HEK293 (cell line): ENCODE measurements around the gene CD81.

Source experiments
- CTCF ChIA-PET: fragments of 350-600 bp; formaldehyde crosslinking; extraction: SDS; loops from one replicate; lab custom pipeline; 2021; ENCODE audit warnings: antibody characterized with exemption; lab: Yijun Ruan, JAX
- POLR2A ChIA-PET: fragments of 300-600 bp; formaldehyde crosslinking; extraction: SDS; loops from one replicate; lab custom pipeline; 2020; ENCODE audit warnings: antibody characterized with exemption, inconsistent platforms; lab: Yijun Ruan, JAX
- H3K27ac ChIP-seq: fragments of 200-500 bp; sonication (Bioruptor generic); 2 replicates; pipeline ENCODE4 v1.5.1; 2014; ENCODE audit warnings: low read depth, low read length, control low read depth, inconsistent platforms; ENCODE audit errors: extremely low read depth
- H3K36me3 ChIP-seq, 2 experiments: fragments of 200-500 bp in 1 of 2; sonication (Bioruptor generic) in 1 of 2; 1 replicate in 1 of 2; 2 replicates in 1 of 2; pipeline ENCODE4 v1.5.1; 2014 to 2017; ENCODE audit warnings: inconsistent platforms in 2 of 2, low read length in 2 of 2; ENCODE audit not compliant: control insufficient read depth in 2 of 2, insufficient read depth in 1 of 2
- H3K4me1 ChIP-seq: fragments of 200-500 bp; sonication (Bioruptor generic); 2 replicates; pipeline ENCODE4 v1.5.1; 2014; ENCODE audit warnings: mild to moderate bottlenecking, low read length, inconsistent platforms; ENCODE audit not compliant: control insufficient read depth, insufficient read depth
- H3K4me3 ChIP-seq: 2 replicates; pipeline ENCODE4 v1.5.1; 2011; ENCODE audit warnings: low read depth, mild to moderate bottlenecking, control low read depth, low read length, moderate library complexity
- H3K9me3 ChIP-seq: fragments of 200-500 bp; sonication (Bioruptor generic); 2 replicates; pipeline ENCODE4 v1.5.1; 2014; ENCODE audit warnings: low read depth, low read length, inconsistent platforms; ENCODE audit not compliant: control insufficient read depth, insufficient read depth
- MEIS1 ChIP-seq: sonication (generic); formaldehyde crosslinking; IDR thresholded peaks from 2 replicates; pipeline ENCODE4 v1.8.1; 2022; ENCODE audit warnings: missing genetic modification reagents, mild to moderate bottlenecking, borderline replicate concordance
- TCF7L2 ChIP-seq: IDR thresholded peaks from 2 replicates; pipeline ENCODE4 v1.6.1; 2011; ENCODE audit warnings: low read depth, mild to moderate bottlenecking, inconsistent platforms, low read length, moderate library complexity, borderline replicate concordance
- ZBTB20 ChIP-seq: fragments of 450-650 bp; formaldehyde crosslinking; IDR thresholded peaks from 2 replicates; pipeline ENCODE4 v1.5.1; 2016; ENCODE audit warnings: missing biosample characterization, missing genetic modification characterization
- ZIC2 ChIP-seq: fragments of 450-650 bp; formaldehyde crosslinking; IDR thresholded peaks from 2 replicates; pipeline ENCODE4 v1.5.1; 2016; ENCODE audit warnings: missing biosample characterization, missing genetic modification characterization
- ZNF140 ChIP-seq: fragments of 450-650 bp; formaldehyde crosslinking; IDR thresholded peaks from 2 replicates; pipeline ENCODE4 v1.5.1; 2016; ENCODE audit warnings: missing biosample characterization, missing genetic modification characterization
- ZNF155 ChIP-seq: fragments of 450-650 bp; formaldehyde crosslinking; IDR thresholded peaks from 2 replicates; pipeline ENCODE4 v1.5.1; 2016; ENCODE audit warnings: missing biosample characterization, missing genetic modification characterization
- ZNF16 ChIP-seq: fragments of 450-650 bp; formaldehyde crosslinking; IDR thresholded peaks from 2 replicates; pipeline ENCODE4 v1.5.1; 2016; ENCODE audit warnings: low read depth, missing biosample characterization, missing genetic modification characterization
- ZNF174 ChIP-seq: fragments of 450-650 bp; formaldehyde crosslinking; IDR thresholded peaks from 2 replicates; pipeline ENCODE4 v1.5.0; 2017; ENCODE audit warnings: missing biosample characterization, mild to moderate bottlenecking, missing genetic modification characterization
- ZNF184 ChIP-seq: fragments of 450-650 bp; IDR thresholded peaks from 2 replicates; pipeline ENCODE4 v1.5.1; 2018; ENCODE audit warnings: missing biosample characterization, mild to moderate bottlenecking, missing genetic modification characterization
- ZNF248 ChIP-seq: fragments of 450-650 bp; formaldehyde crosslinking; IDR thresholded peaks from 2 replicates; pipeline ENCODE4 v1.5.1; 2017; ENCODE audit warnings: missing biosample characterization, missing genetic modification characterization
- ZNF514 ChIP-seq: fragments of 450-650 bp; formaldehyde crosslinking; IDR thresholded peaks from 2 replicates; pipeline ENCODE4 v1.5.1; 2016; ENCODE audit warnings: missing biosample characterization, missing genetic modification characterization
- ZNF530 ChIP-seq: fragments of 450-650 bp; formaldehyde crosslinking; IDR thresholded peaks from 2 replicates; pipeline ENCODE4 v1.5.1; 2016; ENCODE audit warnings: low read depth, missing biosample characterization, missing genetic modification characterization
- ZNF585B ChIP-seq: fragments of 450-650 bp; formaldehyde crosslinking; IDR thresholded peaks from 2 replicates; pipeline ENCODE4 v1.5.1; 2016; ENCODE audit warnings: missing biosample characterization, missing genetic modification characterization
- ZXDB ChIP-seq: fragments of 450-650 bp; formaldehyde crosslinking; IDR thresholded peaks from 2 replicates; pipeline ENCODE4 v1.5.1; 2016; ENCODE audit warnings: missing biosample characterization, missing genetic modification characterization
- TF ChIP-seq, protein P1 (sequence below): fragments of 450-650 bp; formaldehyde crosslinking; IDR thresholded peaks from 2 replicates; pipeline ENCODE4 v1.5.1; 2016; ENCODE audit warnings: missing biosample characterization, missing genetic modification characterization, borderline replicate concordance
- TF ChIP-seq, protein P2 (sequence below): fragments of 450-650 bp; formaldehyde crosslinking; IDR thresholded peaks from 2 replicates; pipeline ENCODE4 v1.5.1; 2016; ENCODE audit warnings: missing biosample characterization, missing genetic modification characterization
- TF ChIP-seq, protein P3 (sequence below): fragments of 450-650 bp; formaldehyde crosslinking; IDR thresholded peaks from 2 replicates; pipeline ENCODE4 v1.5.1; 2016; ENCODE audit warnings: missing biosample characterization, missing genetic modification characterization

Gene CD81

DNA sequence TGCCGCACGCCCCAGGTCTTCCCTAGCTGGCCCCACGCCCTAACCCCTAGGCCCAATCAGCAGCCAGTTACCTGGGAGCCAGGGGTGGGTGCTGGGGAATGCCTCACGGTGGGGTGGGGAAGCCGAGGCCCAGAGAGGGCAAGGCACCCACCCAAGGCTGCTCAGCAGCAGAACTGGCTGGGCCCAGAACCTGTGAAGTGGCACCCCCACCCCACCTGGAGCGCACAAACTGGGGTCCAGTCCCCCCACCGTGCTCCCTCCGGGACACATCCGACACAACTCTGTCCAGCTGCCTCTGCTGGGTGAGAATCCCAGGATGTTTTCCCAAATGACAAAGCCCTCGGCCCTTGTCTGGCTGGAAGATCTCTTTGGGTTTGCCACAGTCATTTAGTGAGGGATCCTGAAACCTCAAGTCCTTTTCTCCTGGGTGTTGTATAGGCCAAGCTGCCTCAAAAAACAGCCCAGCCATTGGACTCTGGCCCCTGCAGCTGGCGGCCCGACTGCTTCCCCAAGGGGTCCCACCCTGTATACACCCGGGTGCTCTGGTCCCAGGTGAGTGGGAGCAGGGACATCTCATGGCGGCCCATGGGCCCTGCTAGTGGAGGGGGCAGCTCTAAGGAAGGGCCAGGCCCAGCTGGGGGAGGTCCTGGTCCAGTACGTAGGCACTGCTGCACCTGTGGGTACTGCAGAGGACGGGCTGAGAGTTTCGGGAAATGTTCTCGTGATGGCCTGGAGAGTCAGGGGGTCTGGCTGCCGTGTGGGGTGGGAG is 44.3 kb downstream of the CD81 start:
- Histone ChIP-seq H3K27ac (no peak overlapping the region), H3K36me3 (no peaks in the 10 kb centered on the region), H3K4me3 (no peak overlapping the region), H3K4me1 (no peaks in the 10 kb centered on the region), H3K9me3 (no peaks in the 10 kb centered on the region)
- POLR2A ChIA-PET, result interaction anchor here (1.5 to 2.2 kb wide), 2 partner anchors 45 to 116 kb away, joined by 5 to 19 read pairs; no protein-coding TSS in a partner anchor
- CTCF ChIA-PET, result interaction anchor here (0.5 to 11.2 kb wide), 45 partner anchors 10 to 721 kb away, joined by 3 to 297 read pairs (median 5); partner anchors contain the start of genes C11orf21, CD81, TSPAN32 and TSSC4
- TF ChIP-seq, protein P1, sequence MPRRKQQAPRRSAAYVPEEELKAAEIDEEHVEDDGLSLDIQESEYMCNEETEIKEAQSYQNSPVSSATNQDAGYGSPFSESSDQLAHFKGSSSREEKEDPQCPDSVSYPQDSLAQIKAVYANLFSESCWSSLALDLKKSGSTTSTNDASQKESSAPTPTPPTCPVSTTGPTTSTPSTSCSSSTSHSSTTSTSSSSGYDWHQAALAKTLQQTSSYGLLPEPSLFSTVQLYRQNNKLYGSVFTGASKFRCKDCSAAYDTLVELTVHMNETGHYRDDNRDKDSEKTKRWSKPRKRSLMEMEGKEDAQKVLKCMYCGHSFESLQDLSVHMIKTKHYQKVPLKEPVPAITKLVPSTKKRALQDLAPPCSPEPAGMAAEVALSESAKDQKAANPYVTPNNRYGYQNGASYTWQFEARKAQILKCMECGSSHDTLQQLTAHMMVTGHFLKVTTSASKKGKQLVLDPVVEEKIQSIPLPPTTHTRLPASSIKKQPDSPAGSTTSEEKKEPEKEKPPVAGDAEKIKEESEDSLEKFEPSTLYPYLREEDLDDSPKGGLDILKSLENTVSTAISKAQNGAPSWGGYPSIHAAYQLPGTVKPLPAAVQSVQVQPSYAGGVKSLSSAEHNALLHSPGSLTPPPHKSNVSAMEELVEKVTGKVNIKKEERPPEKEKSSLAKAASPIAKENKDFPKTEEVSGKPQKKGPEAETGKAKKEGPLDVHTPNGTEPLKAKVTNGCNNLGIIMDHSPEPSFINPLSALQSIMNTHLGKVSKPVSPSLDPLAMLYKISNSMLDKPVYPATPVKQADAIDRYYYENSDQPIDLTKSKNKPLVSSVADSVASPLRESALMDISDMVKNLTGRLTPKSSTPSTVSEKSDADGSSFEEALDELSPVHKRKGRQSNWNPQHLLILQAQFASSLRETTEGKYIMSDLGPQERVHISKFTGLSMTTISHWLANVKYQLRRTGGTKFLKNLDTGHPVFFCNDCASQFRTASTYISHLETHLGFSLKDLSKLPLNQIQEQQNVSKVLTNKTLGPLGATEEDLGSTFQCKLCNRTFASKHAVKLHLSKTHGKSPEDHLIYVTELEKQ (tag by site-specific recombination), result no peak
- TF ChIP-seq ZBTB20 (tag by site-specific recombination), result no peak

DNA sequence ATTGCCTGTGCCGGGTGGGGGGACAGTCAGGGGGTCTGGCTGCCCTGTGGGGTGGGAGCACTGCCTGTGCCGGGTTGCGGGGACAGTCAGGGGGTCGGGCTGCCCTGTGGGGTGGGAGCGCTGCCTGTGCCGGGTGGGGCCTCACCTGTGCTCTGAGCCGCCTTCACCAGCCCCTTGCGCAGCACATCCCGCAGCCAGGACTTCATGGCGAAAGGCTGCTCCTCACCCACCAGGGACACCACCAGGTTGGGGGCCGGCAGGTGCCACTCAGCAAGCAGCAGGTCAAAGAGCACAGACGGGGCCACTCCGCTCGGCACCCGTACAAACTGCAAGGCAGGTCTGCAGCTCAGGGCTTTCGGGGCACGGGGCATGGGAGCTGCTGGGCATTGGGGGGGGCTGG is 44.9 kb downstream of the CD81 start:
- no peak overlapping the region for H3K4me3 ChIP-seq
- H3K9me3 ChIP-seq, result no peaks in the 10 kb centered on the region
- no peak for TF ChIP-seq ZXDB (tag by site-specific recombination)
- no peak for TF ChIP-seq ZNF585B (tag by site-specific recombination)
- no peak for TF ChIP-seq ZNF155 (tag by site-specific recombination)
- TF ChIP-seq MEIS1 (CRISPR knock-in tag), result no peak
- TF ChIP-seq ZNF184, result no peak
- TF ChIP-seq, protein P2, sequence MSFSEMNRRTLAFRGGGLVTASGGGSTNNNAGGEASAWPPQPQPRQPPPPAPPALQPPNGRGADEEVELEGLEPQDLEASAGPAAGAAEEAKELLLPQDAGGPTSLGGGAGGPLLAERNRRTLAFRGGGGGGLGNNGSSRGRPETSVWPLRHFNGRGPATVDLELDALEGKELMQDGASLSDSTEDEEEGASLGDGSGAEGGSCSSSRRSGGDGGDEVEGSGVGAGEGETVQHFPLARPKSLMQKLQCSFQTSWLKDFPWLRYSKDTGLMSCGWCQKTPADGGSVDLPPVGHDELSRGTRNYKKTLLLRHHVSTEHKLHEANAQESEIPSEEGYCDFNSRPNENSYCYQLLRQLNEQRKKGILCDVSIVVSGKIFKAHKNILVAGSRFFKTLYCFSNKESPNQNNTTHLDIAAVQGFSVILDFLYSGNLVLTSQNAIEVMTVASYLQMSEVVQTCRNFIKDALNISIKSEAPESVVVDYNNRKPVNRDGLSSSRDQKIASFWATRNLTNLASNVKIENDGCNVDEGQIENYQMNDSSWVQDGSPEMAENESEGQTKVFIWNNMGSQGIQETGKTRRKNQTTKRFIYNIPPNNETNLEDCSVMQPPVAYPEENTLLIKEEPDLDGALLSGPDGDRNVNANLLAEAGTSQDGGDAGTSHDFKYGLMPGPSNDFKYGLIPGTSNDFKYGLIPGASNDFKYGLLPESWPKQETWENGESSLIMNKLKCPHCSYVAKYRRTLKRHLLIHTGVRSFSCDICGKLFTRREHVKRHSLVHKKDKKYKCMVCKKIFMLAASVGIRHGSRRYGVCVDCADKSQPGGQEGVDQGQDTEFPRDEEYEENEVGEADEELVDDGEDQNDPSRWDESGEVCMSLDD (tag by site-specific recombination), result no peak
- TF ChIP-seq TCF7L2, result no peak
- TF ChIP-seq ZNF140 (tag by site-specific recombination), result no peak
- TF ChIP-seq ZNF16 (tag by site-specific recombination), result no peak
- no peak for TF ChIP-seq ZIC2
- TF ChIP-seq ZNF530 (tag by site-specific recombination), result no peak
- no peak for TF ChIP-seq ZNF248 (tag by site-specific recombination)
- no peak for TF ChIP-seq ZNF514
- TF ChIP-seq, protein P3, sequence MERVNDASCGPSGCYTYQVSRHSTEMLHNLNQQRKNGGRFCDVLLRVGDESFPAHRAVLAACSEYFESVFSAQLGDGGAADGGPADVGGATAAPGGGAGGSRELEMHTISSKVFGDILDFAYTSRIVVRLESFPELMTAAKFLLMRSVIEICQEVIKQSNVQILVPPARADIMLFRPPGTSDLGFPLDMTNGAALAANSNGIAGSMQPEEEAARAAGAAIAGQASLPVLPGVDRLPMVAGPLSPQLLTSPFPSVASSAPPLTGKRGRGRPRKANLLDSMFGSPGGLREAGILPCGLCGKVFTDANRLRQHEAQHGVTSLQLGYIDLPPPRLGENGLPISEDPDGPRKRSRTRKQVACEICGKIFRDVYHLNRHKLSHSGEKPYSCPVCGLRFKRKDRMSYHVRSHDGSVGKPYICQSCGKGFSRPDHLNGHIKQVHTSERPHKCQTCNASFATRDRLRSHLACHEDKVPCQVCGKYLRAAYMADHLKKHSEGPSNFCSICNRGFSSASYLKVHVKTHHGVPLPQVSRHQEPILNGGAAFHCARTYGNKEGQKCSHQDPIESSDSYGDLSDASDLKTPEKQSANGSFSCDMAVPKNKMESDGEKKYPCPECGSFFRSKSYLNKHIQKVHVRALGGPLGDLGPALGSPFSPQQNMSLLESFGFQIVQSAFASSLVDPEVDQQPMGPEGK (tag by site-specific recombination), result no peak
- TF ChIP-seq ZNF174 (tag by site-specific recombination), result no peak
- H3K4me1 ChIP-seq, result no peaks in the 10 kb centered on the region
- CTCF ChIA-PET, result interaction anchor here (0.5 to 11.2 kb wide), 9 partner anchors 19 to 387 kb away, joined by 3 to 297 read pairs (median 15); partner anchors contain the start of genes C11orf21, TSPAN32 and TSSC4
- no peaks in the 10 kb centered on the region for H3K36me3 ChIP-seq
- H3K27ac ChIP-seq, result no peak overlapping the region
- POLR2A ChIA-PET, result no interaction called here
